K562 (cell line): ENCODE results near the gene PTPRM. TPM values are rescaled to one million over a fixed set of nuclear protein-coding genes. Genes with fewer than 3 reads are reported as not detected.

Experiments
- ATAC-seq: fragments of 200-7000 bp; cut with Tn5 transposase; 3 replicates; pipeline ENCODE4 v1.9.1; 2020; ENCODE audit warnings: moderate library complexity
- BruUV-seq: library from RNA; stranded (reverse); fragments of 400-500 nt; replicated peaks from 2 replicates; lab custom pipeline; 2021; lab: Mats Ljungman, UMichigan
- CTCF ChIA-PET: fragments of 300-600 bp; formaldehyde crosslinking; extraction: SDS; loops from one replicate; lab custom pipeline; 2021; ENCODE audit warnings: low intra/inter-chr PET ratio; lab: Yijun Ruan, JAX
- POLR2A ChIA-PET: fragments of 300-600, 350-650 bp; sonication (Branson Sonifier 250); formaldehyde crosslinking; extraction: SDS; loops from one replicate; lab custom pipeline; 2021; ENCODE audit warnings: antibody characterized with exemption, inconsistent platforms; lab: Yijun Ruan, JAX
- DNase-seq, 4 experiments: peaks; one replicate each; pipeline versions ENCODE4 v3.0.0 to v3.0.0-alpha.2; 2011 to 2018; ENCODE audit warnings: low spot score in 3 of 4, mixed read lengths in 3 of 4; ENCODE audit errors: extremely low read depth in 1 of 4
- FAIRE-seq: peaks from 2 replicates; lab custom pipeline; 2011; peaks lifted over from hg19 to GRCh38; lab: Jason Lieb, UNC
- H2AFZ ChIP-seq: 2 replicates; pipeline ENCODE4 v1.6.0; 2011; ENCODE audit warnings: low read depth, low read length, control low read depth, inconsistent platforms
- H3K27ac ChIP-seq: fragments of 200-600 bp; 3 replicates; pipeline ENCODE4 v1.8.0; 2011; ENCODE audit warnings: low read depth, mild to moderate bottlenecking, control low read depth, inconsistent platforms, low read length, moderate library complexity, mixed read lengths; ENCODE audit errors: extremely low read depth
- H3K27me3 ChIP-seq, 2 experiments: fragments of 300-600 bp in 1 of 2; 2 replicates in 1 of 2; 3 replicates in 1 of 2; pipeline versions ENCODE4 v1.6.0 to v1.8.0; 2011; ENCODE audit warnings: inconsistent platforms in 2 of 2, low read length in 2 of 2, mild to moderate bottlenecking in 1 of 2, mixed read lengths in 1 of 2, moderate library complexity in 1 of 2; ENCODE audit not compliant: control insufficient read depth in 2 of 2, insufficient read depth in 2 of 2
- H3K36me3 ChIP-seq: fragments of 300-600 bp; 3 replicates; pipeline ENCODE4 v1.8.0; 2011; ENCODE audit warnings: mild to moderate bottlenecking, low read length, inconsistent platforms; ENCODE audit not compliant: control insufficient read depth, insufficient read depth
- H3K4me1 ChIP-seq, 2 experiments: fragments of 200-600 bp in 1 of 2; replicated peaks in 1 of 2; 2 replicates in 1 of 2; 3 replicates in 1 of 2; pipeline versions ENCODE4 v1.5.1 to v1.8.0; 2011; ENCODE audit warnings: inconsistent platforms in 2 of 2, low read length in 2 of 2, mild to moderate bottlenecking in 1 of 2, mixed read lengths in 1 of 2, moderate library complexity in 1 of 2; ENCODE audit not compliant: control insufficient read depth in 2 of 2, insufficient read depth in 2 of 2
- H3K4me2 ChIP-seq: 2 replicates; pipeline ENCODE4 v1.6.1; 2011; ENCODE audit warnings: low read length, control low read depth, inconsistent platforms, mixed read lengths; ENCODE audit not compliant: insufficient read depth
- H3K4me3 ChIP-seq: fragments of 200-600 bp; sonication (generic), shearing (Covaris generic); 2 replicates; pipeline ENCODE4 v1.5.1; 2016; ENCODE audit warnings: control low read depth, inconsistent platforms
- H3K79me2 ChIP-seq: fragments of 200-600 bp; 3 replicates; pipeline ENCODE4 v1.8.0; 2011; ENCODE audit warnings: low read length, inconsistent platforms; ENCODE audit not compliant: control insufficient read depth, insufficient read depth
- H3K9ac ChIP-seq, 2 experiments: 2 replicates each; pipeline versions ENCODE4 v1.6.0 to v1.6.1; 2011; ENCODE audit warnings: low read depth in 2 of 2, low read length in 2 of 2, control low read depth in 1 of 2, inconsistent platforms in 1 of 2, mild to moderate bottlenecking in 1 of 2, mixed read lengths in 1 of 2; ENCODE audit not compliant: insufficient read depth in 1 of 2
- H3K9me1 ChIP-seq: one replicate; pipeline ENCODE4 v1.6.0; 2011; ENCODE audit warnings: inconsistent platforms, mild to moderate bottlenecking, low read length, moderate library complexity; ENCODE audit not compliant: control insufficient read depth, insufficient read depth
- H3K9me3 ChIP-seq: replicated peaks from 2 replicates; pipeline ENCODE4 v1.5.1; 2011; ENCODE audit warnings: low read depth, low read length, inconsistent platforms; ENCODE audit not compliant: control insufficient read depth, insufficient read depth
- H4K20me1 ChIP-seq: replicated peaks from 2 replicates; pipeline ENCODE4 v1.6.1; 2011; ENCODE audit warnings: low read length, inconsistent platforms, mixed read lengths; ENCODE audit not compliant: control insufficient read depth, insufficient read depth
- ARID1B ChIP-seq: fragments of 450-650 bp; IDR thresholded peaks from 2 replicates; pipeline ENCODE4 v1.6.1; 2016; ENCODE audit warnings: antibody characterized with exemption, mild to moderate bottlenecking, inconsistent platforms
- HIVEP1 ChIP-seq: fragments of 250-450 bp; sonication (Bioruptor Pico); IDR thresholded peaks from 2 replicates; pipeline ENCODE4 v1.4.0; 2020; ENCODE audit warnings: mild to moderate bottlenecking
- POLR3A ChIP-seq: IDR thresholded peaks from 2 replicates; pipeline ENCODE4 v1.6.1; 2011; ENCODE audit warnings: borderline replicate concordance, mild to moderate bottlenecking, moderate library complexity; ENCODE audit not compliant: insufficient read length, insufficient read depth; ENCODE audit errors: extremely low read depth
- RNF2 ChIP-seq: sonication (generic); IDR thresholded peaks from 2 replicates; pipeline ENCODE4 v1.6.1; 2016
- SETDB1 ChIP-seq: IDR thresholded peaks from one replicate; pipeline ENCODE4 v1.6.1; 2012; ENCODE audit warnings: low read length, control low read depth, inconsistent platforms
- TFAM ChIP-seq: fragments of 250-450 bp; sonication (Bioruptor Pico); conservative IDR thresholded peaks from 2 replicates; pipeline ENCODE4 v1.5.0; 2021; ENCODE audit warnings: mild to moderate bottlenecking, moderate library complexity
- XRCC4 ChIP-seq: IDR thresholded peaks from one replicate; pipeline ENCODE4 v1.6.1; 2011; ENCODE audit not compliant: insufficient read depth, insufficient read length; ENCODE audit errors: extremely low read depth
- ZNF121 ChIP-seq: sonication (generic); formaldehyde crosslinking; conservative IDR thresholded peaks from 2 replicates; pipeline ENCODE4 v1.8.0; 2022; ENCODE audit warnings: missing genetic modification reagents
- ZNF23 ChIP-seq: fragments of 250-450 bp; sonication (Bioruptor Pico); IDR thresholded peaks from 2 replicates; pipeline ENCODE4 v1.4.0; 2020; ENCODE audit warnings: mild to moderate bottlenecking
- WGBS: fragments of 100-300 bp; shearing (Covaris generic); methylation state at CpG from one replicate; pipeline ENCODE4 v1.1.6; 2016; ENCODE audit warnings: low coverage, mixed read lengths; ENCODE audit not compliant: insufficient coverage; ENCODE audit errors: missing lambda C conversion rate; 5-methylcytosine and 5-hydroxymethylcytosine counted together
- in situ Hi-C: fragments of 300-500 bp; cut with MboI; formaldehyde crosslinking; loops from 4 replicates; pipeline ENCODE4 v1.15.0; 2018; ENCODE audit warnings: inconsistent platforms, mixed read lengths
- intact Hi-C: fragments of 100-400 bp; cut with micrococcal nuclease; formaldehyde crosslinking; loops from 2 replicates; pipeline ENCODE4 v1.14.2; 2022
- polyA plus RNA-seq, 8 experiments: library from polyadenylated mRNA; depleted of rRNA in 4 of 8; stranded (reverse) in 5 of 8; unstranded in 3 of 8; fragments of >200 nt; fragmentation: Nextera tagmentation in 2 of 8; fragmentation: Illumina TruSeq in 1 of 8; extraction: Ambion mirVana in 2 of 8; extraction: Trizol in 1 of 8; gene quantifications; 2 replicates each; pipeline versions ENCODE4 v1.2.1 to v1.2.3, GENCODE V29; 2011 to 2014; ENCODE audit warnings: inconsistent platforms in 1 of 8, missing spikeins in 1 of 8
- total RNA-seq, 7 experiments: library from RNA; depleted of rRNA in 6 of 7; stranded (reverse); fragments of >200 nt in 6 of 7; fragmentation: Illumina TruSeq in 2 of 7; extraction: Trizol in 2 of 7; gene quantifications; 2 replicates each; pipeline versions ENCODE4 v1.2.1 to v1.2.3, GENCODE V29; 2011 to 2021; ENCODE audit warnings: low replicate concordance in 1 of 7
- TF ChIP-seq, protein P1 (sequence below): fragments of 250-450 bp; sonication (Bioruptor Pico); IDR thresholded peaks from 2 replicates; pipeline ENCODE4 v1.8.0; 2021; ENCODE audit warnings: moderate library complexity, mild to moderate bottlenecking, inconsistent platforms

PTPRM gene
- total and polyA plus RNA-seq, 9 of the 15 experiments (the other 6 are each of a cell fraction or from before 2014, with no cell fraction given), result 0.03 to 0.16 (median 0.08) TPM; not detected in 3

DNA sequence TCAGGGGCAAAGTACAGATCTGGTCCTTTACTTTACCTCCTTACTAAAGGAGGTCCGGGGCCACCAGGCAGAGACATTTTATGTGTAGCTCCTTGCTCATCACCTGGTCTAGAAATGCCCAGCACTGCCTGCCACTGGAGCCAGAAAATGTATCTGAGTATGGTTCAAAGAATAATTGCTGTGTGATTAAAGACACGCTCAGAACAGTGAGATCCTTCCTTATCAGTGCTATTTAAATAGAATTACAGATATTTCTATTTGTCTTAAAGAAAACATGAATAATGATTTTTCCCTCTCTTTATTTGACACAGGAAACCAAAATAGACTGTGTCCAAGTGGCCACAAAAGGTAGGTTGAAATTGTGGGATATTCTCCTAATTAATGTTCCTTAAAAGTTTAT lies 547.4 kb downstream of the PTPRM start:
- ChIA-PET POLR2A (no interaction called here), CTCF (no interaction called here)
- Histone ChIP-seq H3K9ac (no peak overlapping the region), H3K79me2 (no peaks in the 10 kb centered on the region), H3K27ac (no peak overlapping the region), H3K36me3 (no peaks in the 10 kb centered on the region), H3K4me3 (no peak overlapping the region), H4K20me1 (no peaks in the 10 kb centered on the region), H3K9me3 (no peaks in the 10 kb centered on the region), H3K4me2 (no peak overlapping the region), H3K9me1 (no peaks in the 10 kb centered on the region), H2AFZ (no peak overlapping the region), H3K4me1 (no peaks in the 10 kb centered on the region), H3K27me3 (no peaks in the 10 kb centered on the region)
- FAIRE-seq (no peak), ATAC-seq (no peak), DNase-seq (no peak)
- intact Hi-C loops (no loop called here), in situ Hi-C loops (no loop called here)
- 0% methylated on average over 2 of the region's 2 CpGs for WGBS
- no peak for TF ChIP-seq ZNF23 (CRISPR knock-in tag)
- TF ChIP-seq HIVEP1 (CRISPR knock-in tag), result no peak
- no peak for TF ChIP-seq POLR3A
- TF ChIP-seq RNF2, result no peak
- no peak for TF ChIP-seq XRCC4
- no peak for TF ChIP-seq TFAM (CRISPR knock-in tag)
- TF ChIP-seq, protein P1, sequence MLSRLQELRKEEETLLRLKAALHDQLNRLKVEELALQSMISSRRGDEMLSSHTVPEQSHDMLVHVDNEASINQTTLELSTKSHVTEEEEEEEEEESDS (CRISPR knock-in tag), result no peak
- no peak for TF ChIP-seq ARID1B
- TF ChIP-seq SETDB1, result no peak
- no peak for TF ChIP-seq ZNF121 (CRISPR knock-in tag)
- BruUV-seq, result no TSS peak
